Colonic mucosa (tissue), 4 donors: ENCODE measurements around the gene SLC11A2. TPM values are rescaled to one million over a fixed set of nuclear protein-coding genes. Genes with fewer than 3 reads are reported as not detected.
"Not testable (repeated sequence)": the region's sequence is repeated elsewhere in the genome, so short reads cannot be mapped to it uniquely, and the experiment has no call there.

Experiments used
- DNase-seq: peaks from one replicate; pipeline ENCODE4 v3.0.0-alpha.2; 2020
- H3K27ac ChIP-seq: fragments of 200-600 bp; one replicate; pipeline ENCODE4 v1.8.0; 2021
- H3K27me3 ChIP-seq: fragments of 200-600 bp; one replicate; pipeline ENCODE4 v1.8.0; 2021
- H3K36me3 ChIP-seq: fragments of 200-600 bp; one replicate; pipeline ENCODE4 v1.8.0; 2021
- H3K4me1 ChIP-seq: fragments of 200-600 bp; one replicate; pipeline ENCODE4 v1.8.0; 2021; ENCODE audit warnings: mild to moderate bottlenecking
- H3K4me3 ChIP-seq: fragments of 200-600 bp; one replicate; pipeline ENCODE4 v1.8.0; 2021
- H3K9ac ChIP-seq, 2 donors: one replicate each; pipeline ENCODE4 v1.7.0; 2013; ENCODE audit warnings: control low read depth in 2 of 2, low read depth in 2 of 2, low read length in 2 of 2
- H3K9me3 ChIP-seq: fragments of 200-600 bp; one replicate; pipeline ENCODE4 v1.8.0; 2021
- CTCF ChIP-seq: fragments of 200-600 bp; IDR thresholded peaks from one replicate; pipeline ENCODE4 v1.8.0; 2022; ENCODE audit warnings: antibody characterized with exemption, mild to moderate bottlenecking
- intact Hi-C: fragments of 100-400 bp; cut with DNase I; formaldehyde crosslinking; loops from one replicate; pipeline ENCODE4 v1.14.1; 2022
- total RNA-seq, 2 donors: library from RNA; stranded (reverse); fragmentation: NEBNext Ultra II Directional in 1 of 2; extraction: Animal tissue kit (Norgen Biotek cat#: 25700) in 1 of 2; gene quantifications; one replicate each; pipeline ENCODE4 v1.2.1, GENCODE V29; 2021
- donor health status: healthy.
- donor health status: DM: no; HTN: no; CAD: no.
- donor health status: DM: no; HTN: no; CAD: no.

Gene SLC11A2
- total RNA-seq, 2 donors from 2014 or later: 51.6 to 52.0 TPM

GRCh38 chr12:50933459-50934124, 92.6 kb downstream of the SLC11A2 start:
- Histone ChIP-seq H3K4me3 (no peak overlapping the region), H3K9ac (peak overlapping the region in 1 of 2 donors; percentile 48), H3K4me1 (peaks cover 15% of the 10 kb centered on the region), H3K27me3 (no peaks in the 10 kb centered on the region), H3K27ac (peak overlapping the region; percentile 61), H3K9me3 (no peaks in the 10 kb centered on the region), H3K36me3 (no peaks in the 10 kb centered on the region)
- intact Hi-C loops: no loop called here
- no peak for DNase-seq
- no peak for TF ChIP-seq CTCF

- Histone ChIP-seq H3K4me1 (peaks cover 18% of the 10 kb centered on the region), H3K27ac (peak overlapping the region; percentile 61), H3K36me3 (no peaks in the 10 kb centered on the region), H3K9me3 (no peaks in the 10 kb centered on the region), H3K4me3 (no peak overlapping the region), H3K27me3 (no peaks in the 10 kb centered on the region), H3K9ac (peak overlapping the region in 1 of 2 donors; percentile 48)
- intact Hi-C loops: no loop called here
- DNase-seq: no peak
- no peak for TF ChIP-seq CTCF
Observed at GRCh38 chr12:50932787-50933280, 93.3 kb downstream of the SLC11A2 start.

GRCh38 chr12:50930477-50930876, 95.7 kb downstream of the SLC11A2 start:
- DNase-seq, H3K27ac ChIP-seq, H3K36me3 ChIP-seq, H3K4me3 ChIP-seq, H3K9ac ChIP-seq, H3K9me3 ChIP-seq, H3K27me3 ChIP-seq, intact Hi-C loops: not testable (repeated sequence)
- peaks cover 22% of the 10 kb centered on the region for H3K4me1 ChIP-seq

- Histone ChIP-seq H3K36me3 (no peaks in the 10 kb centered on the region), H3K4me1 (peaks cover 22% of the 10 kb centered on the region), H3K9ac (no peak overlapping the region), H3K27ac (no peak overlapping the region), H3K27me3 (no peaks in the 10 kb centered on the region), H3K9me3 (no peaks in the 10 kb centered on the region), H3K4me3 (no peak overlapping the region)
- DNase-seq: no peak
- intact Hi-C loops: no loop called here
- TF ChIP-seq CTCF: no peak
Observed at GRCh38 chr12:50929831-50930230, 96.4 kb downstream of the SLC11A2 start.

Other genes with a start within 250 kb of the SLC11A2 start
- gene TMPRSS12, start 183.5 kb downstream of the SLC11A2 start, total RNA-seq: not detected
- not detected for gene HIGD1C, start 73.8 kb downstream of the SLC11A2 start, total RNA-seq
- gene LETMD1, start 21.9 kb upstream of the SLC11A2 start, total RNA-seq: 10 to 100 TPM; 54.8 to 67.8 TPM
- gene CSRNP2, start 57.2 kb upstream of the SLC11A2 start, total RNA-seq: 10 to 100 TPM; 13.6 to 17.1 TPM
- 10 to 100 TPM; 24.4 to 30.9 TPM for gene TFCP2, start 146.8 kb upstream of the SLC11A2 start, total RNA-seq
- gene POU6F1, start 191.7 kb upstream of the SLC11A2 start, total RNA-seq: 1 to 10 TPM; 4.9 to 5.6 TPM
- gene DAZAP2, start 212.4 kb upstream of the SLC11A2 start, total RNA-seq: 100 to 1,000 TPM; 220 to 291 TPM
- 100 to 1,000 TPM in 1 of 2 donors, 10 to 100 TPM in 1; 74.4 to 119 TPM for gene SMAGP, start 244.0 kb upstream of the SLC11A2 start, total RNA-seq